Fibroblast of gingiva (primary cell): ENCODE results near the gene AZIN2.
"Not testable (repeated sequence)": the region's sequence is repeated elsewhere in the genome, so short reads cannot be mapped to it uniquely, and the experiment has no call there.

Experiments
- DNase-seq: peaks from one replicate; pipeline ENCODE4 v3.0.0-alpha.2; 2011; ENCODE audit warnings: low read depth

Gene AZIN2

GRCh38 chr1:33080885-33081553, at the start of gene AZIN2:
AZIN2 (plus strand) TSS chr1:33081153; CDS start chr1:33082250, 1,097 bp downstream.
- DNase-seq = peak; percentile 91

- no peak for DNase-seq
Measured at GRCh38 chr1:33031506-33031905, 49.4 kb upstream of the AZIN2 start.

GRCh38 chr1:33032126-33032869, 48.7 kb upstream of the AZIN2 start:
- peak; percentile 87 for DNase-seq

GRCh38 chr1:33036051-33036525, 44.9 kb upstream of the AZIN2 start:
- no peak for DNase-seq

- peak; percentile 97 for DNase-seq
Measured at GRCh38 chr1:33036526-33037503, 44.1 kb upstream of the AZIN2 start, which contains the start of gene AK2. AK2 (minus strand) TSS chr1:33036883; CDS start chr1:33036828, 55 bp downstream.

GRCh38 chr1:33039840-33040239, 41.1 kb upstream of the AZIN2 start:
- no peak for DNase-seq

GRCh38 chr1:33041026-33041425, 39.9 kb upstream of the AZIN2 start:
- DNase-seq = no peak

- DNase-seq = no peak
Measured at GRCh38 chr1:33042831-33043230, 38.1 kb upstream of the AZIN2 start.

GRCh38 chr1:33043267-33044092, 37.5 kb upstream of the AZIN2 start:
- DNase-seq = no peak

- DNase-seq = no peak
Measured at GRCh38 chr1:33045246-33045645, 35.7 kb upstream of the AZIN2 start.

GRCh38 chr1:33045814-33046213, 35.1 kb upstream of the AZIN2 start:
- DNase-seq = no peak

GRCh38 chr1:33046234-33046633, 34.7 kb upstream of the AZIN2 start:
- DNase-seq = not testable (repeated sequence)

GRCh38 chr1:33047290-33047689, 33.7 kb upstream of the AZIN2 start:
- DNase-seq = no peak

GRCh38 chr1:33047839-33048305, 33.1 kb upstream of the AZIN2 start:
- DNase-seq = peak; percentile 54

GRCh38 chr1:33048426-33048825, 32.5 kb upstream of the AZIN2 start:
- no peak for DNase-seq

- DNase-seq = no peak
Measured at GRCh38 chr1:33049371-33049770, 31.6 kb upstream of the AZIN2 start.

GRCh38 chr1:33050221-33051076, 30.5 kb upstream of the AZIN2 start:
- DNase-seq = peak; percentile 96

GRCh38 chr1:33055210-33056008, 25.5 kb upstream of the AZIN2 start:
- peak; percentile 83 for DNase-seq

- DNase-seq = no peak
Measured at GRCh38 chr1:33056426-33056825, 24.5 kb upstream of the AZIN2 start.
